AG09319 (cell line): Measurements from ENCODE around the gene DSG2.

ENCODE experiments used
- DNase-seq: peaks from one replicate; pipeline ENCODE4 v3.0.0-alpha.2; 2010; ENCODE audit warnings: low read depth; ENCODE audit errors: extremely low read depth
- CTCF ChIP-seq: IDR thresholded peaks from 2 replicates; pipeline ENCODE4 v1.5.1; 2011; ENCODE audit warnings: low read depth, mild to moderate bottlenecking, inconsistent platforms, low read length, moderate library complexity

Gene DSG2

GRCh38 chr18:31587529-31587928 lies 89.6 kb downstream of the DSG2 start:
- no peak for TF ChIP-seq CTCF
- no peak for DNase-seq

- TF ChIP-seq CTCF: no peak
- DNase-seq: no peak
Measured at GRCh38 chr18:31590570-31590969, 92.6 kb downstream of the DSG2 start.

- no peak for DNase-seq
- TF ChIP-seq CTCF: no peak
Measured at GRCh38 chr18:31591113-31591512, 93.1 kb downstream of the DSG2 start.

- DNase-seq: no peak
- TF ChIP-seq CTCF: no peak
Measured at GRCh38 chr18:31591628-31592027, 93.7 kb downstream of the DSG2 start, which contains the start of gene TTR. TSS of gene TTR (plus strand) at chr18:31591877. CDS start at chr18:31591903, 26 bp downstream.

- no peak for TF ChIP-seq CTCF
- no peak for DNase-seq
Measured at GRCh38 chr18:31592506-31593157, 94.7 kb downstream of the DSG2 start.

GRCh38 chr18:31595121-31595771 lies 97.3 kb downstream of the DSG2 start:
- no peak for DNase-seq
- TF ChIP-seq CTCF: no peak

- DNase-seq: no peak
Measured at GRCh38 chr18:31596081-31596872, 98.3 kb downstream of the DSG2 start.

More at GRCh38 chr18:31596081-31596872, 98.3 kb downstream of the DSG2 start:
- no peak for TF ChIP-seq CTCF
